ENCODE data around the gene TRIP6. TPM values are rescaled to one million over a fixed set of nuclear protein-coding genes. Genes with fewer than 3 reads are reported as not detected.

TRIP6 gene
- total and polyA plus RNA-seq, 2 of the 8 experiments (the other 6 are each of a cell fraction or from before 2014, with no cell fraction given), result 88.4 to 103 TPM

DNA sequence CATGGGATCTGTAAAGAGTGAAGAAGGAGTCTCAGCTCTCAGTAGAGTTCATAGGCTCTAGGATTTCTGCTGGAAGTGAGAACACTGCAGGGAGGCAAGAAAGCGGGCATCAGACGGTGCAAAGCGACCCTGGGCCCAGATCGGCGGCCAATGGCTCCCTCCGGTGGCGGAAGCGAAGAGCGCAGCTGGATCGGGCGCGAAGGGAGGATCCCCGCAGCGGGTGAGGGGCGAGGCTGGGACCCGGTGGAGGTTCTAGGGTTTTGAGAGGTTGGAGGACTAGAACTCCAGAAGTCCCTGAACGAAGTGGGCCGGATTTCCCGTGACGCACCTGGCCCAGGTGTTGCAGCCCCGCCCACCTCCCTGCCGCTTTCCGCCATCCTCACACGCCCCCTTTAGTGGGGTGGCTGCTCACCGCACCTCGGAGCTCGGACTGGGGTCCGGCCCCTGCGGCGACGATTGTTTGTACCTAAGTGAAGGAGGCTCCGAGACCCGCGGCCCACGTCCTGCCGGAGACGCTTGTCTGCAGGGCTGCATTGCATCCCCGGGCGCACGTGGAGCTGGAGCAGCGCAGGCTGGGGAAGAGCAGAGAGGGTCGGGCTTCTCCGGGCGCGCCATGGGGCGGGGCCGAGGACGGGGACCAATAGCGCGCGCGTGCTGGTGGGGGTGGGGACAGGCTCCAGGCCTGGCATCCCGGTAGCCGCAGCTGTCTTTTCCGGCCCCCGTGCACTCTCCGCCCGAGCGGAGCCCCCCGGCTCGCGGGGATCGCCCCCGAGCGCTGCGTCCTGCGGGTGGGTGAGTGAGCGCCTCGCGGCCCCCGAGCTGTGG is 14.9 kb upstream of the TRIP6 start, which contains the start of gene SLC12A9 (continued):
- TF ChIP-seq, protein P1, sequence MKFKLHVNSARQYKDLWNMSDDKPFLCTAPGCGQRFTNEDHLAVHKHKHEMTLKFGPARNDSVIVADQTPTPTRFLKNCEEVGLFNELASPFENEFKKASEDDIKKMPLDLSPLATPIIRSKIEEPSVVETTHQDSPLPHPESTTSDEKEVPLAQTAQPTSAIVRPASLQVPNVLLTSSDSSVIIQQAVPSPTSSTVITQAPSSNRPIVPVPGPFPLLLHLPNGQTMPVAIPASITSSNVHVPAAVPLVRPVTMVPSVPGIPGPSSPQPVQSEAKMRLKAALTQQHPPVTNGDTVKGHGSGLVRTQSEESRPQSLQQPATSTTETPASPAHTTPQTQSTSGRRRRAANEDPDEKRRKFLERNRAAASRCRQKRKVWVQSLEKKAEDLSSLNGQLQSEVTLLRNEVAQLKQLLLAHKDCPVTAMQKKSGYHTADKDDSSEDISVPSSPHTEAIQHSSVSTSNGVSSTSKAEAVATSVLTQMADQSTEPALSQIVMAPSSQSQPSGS (IDR thresholded peaks at IDR 0.05; ENCODE audit: low read length), result peak; percentile 31; the same call in 1 of the 2 replicates
- no peak for TF ChIP-seq EZH2 (IDR thresholded peaks at IDR 0.05; ENCODE audit: low read depth, low read length, severe bottlenecking)
- TF ChIP-seq BRCA1 (IDR thresholded peaks at IDR 0.05; ENCODE audit: low read depth, low read length), result no peak
- TF ChIP-seq CBX8 (IDR thresholded peaks at IDR 0.05; ENCODE audit: borderline replicate concordance, low read depth, low read length), result no peak
- TF ChIP-seq CREB1 (IDR thresholded peaks at IDR 0.05), result peak; percentile 66; the same call in 1 of the 2 replicates
- TF ChIP-seq SP4 (IDR thresholded peaks at IDR 0.05; ENCODE audit: low read length), result no peak
- peak; percentile 22; the same call in 1 of the 2 replicates for TF ChIP-seq EGR1 (IDR thresholded peaks at IDR 0.05; ENCODE audit: borderline replicate concordance, low read depth, low read length)
- peak in 2 of 3 experiments; percentile 91 to 92; a peak in 3 of 4 replicates for TF ChIP-seq CTCF (IDR thresholded peaks at IDR 0.05; ENCODE audit: control extremely low read depth in 1 of 3, insufficient read depth in 1 of 3, low read depth in 1 of 3, low read length in 3 of 3)
- no peak for TF ChIP-seq HDAC6 (IDR thresholded peaks at IDR 0.05; ENCODE audit: low read depth, low read length)
- TF ChIP-seq TAF7 (optimal IDR thresholded peaks at IDR 0.05; ENCODE audit: borderline replicate concordance, low read depth, low read length), result peak; percentile 16
- TF ChIP-seq KDM4A (IDR thresholded peaks at IDR 0.05; ENCODE audit: low read depth, low read length, severe bottlenecking), result peak; percentile 84
- TF ChIP-seq FOSL1 (IDR thresholded peaks at IDR 0.05; ENCODE audit: insufficient read depth, low read depth, low read length), result no peak
- TF ChIP-seq RNF2 (IDR thresholded peaks at IDR 0.05; ENCODE audit: borderline replicate concordance, low read depth, low read length, missing control alignments, poor library complexity, severe bottlenecking), result no peak
- peak; percentile 58 for TF ChIP-seq ASH2L (IDR thresholded peaks at IDR 0.05; ENCODE audit: low read length)
- TF ChIP-seq E2F6 (IDR thresholded peaks at IDR 0.05), result peak; percentile 9; the same call in 1 of the 2 replicates
- no peak for TF ChIP-seq CTBP2 (IDR thresholded peaks at IDR 0.05; ENCODE audit: borderline replicate concordance, insufficient read depth, insufficient read length, low read length)
- TF ChIP-seq CHD2 (IDR thresholded peaks at IDR 0.05; ENCODE audit: low read length), result 0 out of 2 replicates have a peak, but pooled peaks have one; percentile 12
- TF ChIP-seq BCL11A (IDR thresholded peaks at IDR 0.05; ENCODE audit: low read depth in 2 of 2, low read length in 2 of 2), result no peak
